PFSK-1 (cell line): Measurements from ENCODE around the gene AP1S1.

Experiments
- FOXP2 ChIP-seq: optimal IDR thresholded peaks from 2 replicates; pipeline ENCODE3; 2011; ENCODE audit warnings: borderline replicate concordance, control low read depth, inconsistent platforms; ENCODE audit not compliant: insufficient read depth; ENCODE audit errors: extremely low read length, extremely low read depth
- POLR2AphosphoS5 ChIP-seq: IDR thresholded peaks from 2 replicates; pipeline ENCODE4 v1.6.1; 2012; ENCODE audit warnings: low read depth, mild to moderate bottlenecking, control low read depth, low read length, moderate library complexity
- SIN3A ChIP-seq: IDR thresholded peaks from 2 replicates; pipeline ENCODE4 v1.6.1; 2012; ENCODE audit warnings: mild to moderate bottlenecking, low read length, moderate library complexity, borderline replicate concordance; ENCODE audit not compliant: insufficient read depth
- TAF1 ChIP-seq: IDR thresholded peaks from 2 replicates; pipeline ENCODE4 v1.6.1; 2012; ENCODE audit warnings: low read length, control low read depth, borderline replicate concordance; ENCODE audit not compliant: insufficient read depth
- TF ChIP-seq, protein P1 (sequence below), 2 experiments: IDR thresholded peaks; 2 replicates each; pipeline versions ENCODE4 v1.6.1 to v1.8.0; 2011 to 2012; ENCODE audit warnings: low read depth in 2 of 2, low read length in 2 of 2, control low read depth in 1 of 2, inconsistent platforms in 1 of 2, mild to moderate bottlenecking in 1 of 2, moderate library complexity in 1 of 2; ENCODE audit not compliant: insufficient read depth in 1 of 2

AP1S1 gene

DNA sequence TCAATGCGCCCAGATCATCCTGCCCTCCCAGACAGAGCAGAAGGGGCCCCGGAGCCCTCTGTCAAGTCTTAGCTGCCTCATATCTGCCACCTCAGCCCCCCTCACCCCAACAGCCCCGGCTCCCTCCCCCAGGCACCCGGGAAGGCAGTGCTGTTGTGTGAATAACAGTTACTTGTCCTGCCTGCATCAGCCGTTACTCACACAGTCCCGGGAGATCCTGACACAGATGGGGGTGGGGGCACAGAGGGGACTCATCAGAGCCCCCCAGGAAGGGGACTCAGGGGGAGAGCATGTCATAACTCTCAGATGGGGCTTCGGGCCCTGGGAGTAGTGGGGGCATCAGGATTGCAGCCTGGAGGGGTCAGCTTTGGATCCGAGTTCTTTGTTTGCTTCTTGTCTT lies 39.8 kb upstream of the AP1S1 start:
- TF ChIP-seq, protein P1, sequence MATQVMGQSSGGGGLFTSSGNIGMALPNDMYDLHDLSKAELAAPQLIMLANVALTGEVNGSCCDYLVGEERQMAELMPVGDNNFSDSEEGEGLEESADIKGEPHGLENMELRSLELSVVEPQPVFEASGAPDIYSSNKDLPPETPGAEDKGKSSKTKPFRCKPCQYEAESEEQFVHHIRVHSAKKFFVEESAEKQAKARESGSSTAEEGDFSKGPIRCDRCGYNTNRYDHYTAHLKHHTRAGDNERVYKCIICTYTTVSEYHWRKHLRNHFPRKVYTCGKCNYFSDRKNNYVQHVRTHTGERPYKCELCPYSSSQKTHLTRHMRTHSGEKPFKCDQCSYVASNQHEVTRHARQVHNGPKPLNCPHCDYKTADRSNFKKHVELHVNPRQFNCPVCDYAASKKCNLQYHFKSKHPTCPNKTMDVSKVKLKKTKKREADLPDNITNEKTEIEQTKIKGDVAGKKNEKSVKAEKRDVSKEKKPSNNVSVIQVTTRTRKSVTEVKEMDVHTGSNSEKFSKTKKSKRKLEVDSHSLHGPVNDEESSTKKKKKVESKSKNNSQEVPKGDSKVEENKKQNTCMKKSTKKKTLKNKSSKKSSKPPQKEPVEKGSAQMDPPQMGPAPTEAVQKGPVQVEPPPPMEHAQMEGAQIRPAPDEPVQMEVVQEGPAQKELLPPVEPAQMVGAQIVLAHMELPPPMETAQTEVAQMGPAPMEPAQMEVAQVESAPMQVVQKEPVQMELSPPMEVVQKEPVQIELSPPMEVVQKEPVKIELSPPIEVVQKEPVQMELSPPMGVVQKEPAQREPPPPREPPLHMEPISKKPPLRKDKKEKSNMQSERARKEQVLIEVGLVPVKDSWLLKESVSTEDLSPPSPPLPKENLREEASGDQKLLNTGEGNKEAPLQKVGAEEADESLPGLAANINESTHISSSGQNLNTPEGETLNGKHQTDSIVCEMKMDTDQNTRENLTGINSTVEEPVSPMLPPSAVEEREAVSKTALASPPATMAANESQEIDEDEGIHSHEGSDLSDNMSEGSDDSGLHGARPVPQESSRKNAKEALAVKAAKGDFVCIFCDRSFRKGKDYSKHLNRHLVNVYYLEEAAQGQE (IDR thresholded peaks at IDR 0.05; ENCODE audit: insufficient read depth in 1 of 2, low read depth in 2 of 2, low read length in 2 of 2), result no peak
- TF ChIP-seq SIN3A, result no peak
- TF ChIP-seq POLR2AphosphoS5, result no peak
- no peak for TF ChIP-seq FOXP2
- TF ChIP-seq TAF1, result no peak

DNA sequence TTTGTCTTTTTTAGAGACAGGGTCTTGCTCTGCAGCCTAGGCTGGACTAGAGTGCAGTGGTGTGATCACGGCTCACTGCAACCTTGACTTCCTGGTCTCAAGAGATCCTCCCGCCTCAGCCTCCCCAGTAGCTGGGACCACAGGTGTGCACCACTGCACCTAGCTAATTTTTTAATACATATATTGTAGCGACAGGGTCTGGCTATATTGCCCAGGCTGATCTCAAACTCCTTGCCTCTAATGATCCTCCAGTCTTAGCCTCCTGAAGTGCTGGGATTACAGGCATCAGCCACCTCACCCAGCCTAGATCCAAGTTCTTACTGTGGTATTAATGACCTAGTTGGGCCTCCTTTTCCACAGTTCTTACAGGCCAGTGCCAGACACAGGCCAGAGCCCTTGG lies 39.1 kb upstream of the AP1S1 start:
- TF ChIP-seq FOXP2 (no peak), POLR2AphosphoS5 (no peak), SIN3A (no peak)

- TF ChIP-seq, protein P1 (IDR thresholded peaks at IDR 0.05; ENCODE audit: insufficient read depth in 1 of 2, low read depth in 2 of 2, low read length in 2 of 2), result no peak
- TF ChIP-seq SIN3A (no peak), POLR2AphosphoS5 (no peak), TAF1 (no peak), FOXP2 (no peak)
Observed at GRCh38 chr7:101116898-101117297, 37.4 kb upstream of the AP1S1 start.

DNA sequence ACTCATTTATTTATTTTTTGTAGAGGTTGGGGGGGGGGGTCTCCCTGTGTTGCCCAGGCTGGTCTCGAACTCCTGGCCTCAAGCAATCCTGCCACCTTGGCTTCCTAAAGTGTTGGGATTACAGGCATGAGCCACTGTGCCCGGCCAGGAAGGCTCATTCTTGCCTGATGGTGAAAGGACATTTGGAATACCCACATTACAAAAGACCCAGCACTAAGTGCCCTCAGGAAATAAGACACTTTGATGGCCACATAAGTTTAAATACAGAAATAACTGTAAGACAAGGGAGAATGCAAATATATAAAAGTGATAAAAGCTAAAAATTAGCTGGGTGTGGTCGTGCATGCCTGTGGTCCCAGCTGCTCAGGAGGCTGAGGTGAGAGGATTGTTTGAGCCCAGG lies 35.4 kb upstream of the AP1S1 start:
- no peak for TF ChIP-seq POLR2AphosphoS5
- TF ChIP-seq FOXP2, result no peak
- no peak for TF ChIP-seq SIN3A
- no peak for TF ChIP-seq TAF1
- TF ChIP-seq, protein P1 (IDR thresholded peaks at IDR 0.05; ENCODE audit: insufficient read depth in 1 of 2, low read depth in 2 of 2, low read length in 2 of 2), result no peak

- TF ChIP-seq FOXP2 (no peak), TAF1 (no peak), SIN3A (no peak), POLR2AphosphoS5 (no peak)
- TF ChIP-seq, protein P1 (IDR thresholded peaks at IDR 0.05; ENCODE audit: insufficient read depth in 1 of 2, low read depth in 2 of 2, low read length in 2 of 2), result no peak
Observed at GRCh38 chr7:101119876-101120275, 34.4 kb upstream of the AP1S1 start.
